Aorta (tissue), 5 donors: Measurements from ENCODE around the gene ATAD3C. TPM values are rescaled to one million over a fixed set of nuclear protein-coding genes. Genes with fewer than 3 reads are reported as not detected.
A peak's percentile ranks its signal among the peaks of the same experiment; 100 is the strongest.
"Not testable (repeated sequence)": the region's sequence is repeated elsewhere in the genome, so short reads cannot be mapped to it uniquely, and the experiment has no call there.

Experiments used
- ATAC-seq: fragments of 200-7000 bp; cut with Tn5 transposase; one replicate; pipeline ENCODE4 v1.9.1; 2022; ENCODE audit warnings: moderate library complexity; ENCODE audit not compliant: low FRiP score
- DNase-seq, 2 donors: peaks; one replicate each; pipeline ENCODE4 v3.0.0-alpha.2; 2020
- H3K27ac ChIP-seq, 2 donors: one replicate each; pipeline ENCODE4 v1.5.1; 2013; ENCODE audit warnings: low read length in 2 of 2, mild to moderate bottlenecking in 2 of 2, moderate library complexity in 2 of 2, control low read depth in 1 of 2, inconsistent platforms in 1 of 2, low read depth in 1 of 2
- H3K27me3 ChIP-seq, 2 donors: one replicate each; pipeline ENCODE4 v1.6.1; 2013; ENCODE audit warnings: control low read depth in 1 of 2, low read length in 1 of 2, mild to moderate bottlenecking in 1 of 2, moderate library complexity in 1 of 2; ENCODE audit not compliant: insufficient read depth in 2 of 2, control insufficient read depth in 1 of 2
- H3K36me3 ChIP-seq, 2 donors: one replicate each; pipeline ENCODE4 v1.6.1; 2013; ENCODE audit warnings: control low read depth in 1 of 2, low read length in 1 of 2, mild to moderate bottlenecking in 1 of 2; ENCODE audit not compliant: insufficient read depth in 2 of 2, control insufficient read depth in 1 of 2
- H3K4me1 ChIP-seq, 2 donors: one replicate each; pipeline ENCODE4 v1.6.1; 2013; ENCODE audit warnings: low read length in 2 of 2, control low read depth in 1 of 2, mild to moderate bottlenecking in 1 of 2, moderate library complexity in 1 of 2; ENCODE audit not compliant: insufficient read depth in 2 of 2, control insufficient read depth in 1 of 2
- H3K4me3 ChIP-seq, 2 donors: one replicate each; pipeline ENCODE4 v1.5.1; 2013; ENCODE audit warnings: low read length in 2 of 2, control low read depth in 1 of 2, mild to moderate bottlenecking in 1 of 2
- H3K9me3 ChIP-seq: one replicate; pipeline ENCODE4 v1.6.1; 2013; ENCODE audit warnings: mild to moderate bottlenecking, low read length; ENCODE audit not compliant: control insufficient read depth
- WGBS, 2 donors: extraction: QIAGEN DNeasy Blood & Tissue Kit; methylation state at CpG; one replicate each; pipeline ENCODE4 v1.1.7; 2013; 5-methylcytosine and 5-hydroxymethylcytosine counted together
- intact Hi-C, 2 donors: fragments of 100-400 bp; cut with DNase I; formaldehyde crosslinking; loops; one replicate each; pipeline versions ENCODE4 v1.14.2 to v1.15.0; 2022
- polyA plus RNA-seq, 2 donors: library from polyadenylated mRNA; stranded (reverse); fragments of 200-250 nt; gene quantifications; one replicate each; pipeline ENCODE4 v1.2.3, GENCODE V29; 2013
- total RNA-seq, 2 donors: library from RNA; stranded (reverse); fragmentation: NEBNext Ultra II Directional; extraction: Animal tissue kit (Norgen Biotek cat#: 25700); gene quantifications; one replicate each; pipeline ENCODE4 v1.2.1, GENCODE V29; 2021
- donor health status: healthy with polysubstance abuse.
- donor health status: Bipolar disorder and iron deficiency.
- donor health status: DM: no; HTN: no; CAD: no.
- donor health status: DM: no; HTN: no; CAD: no.
- donor health status: DM: yes; HTN: yes; CAD: no.

The ATAD3C gene
- total and polyA plus RNA-seq, 4 donors, result 0.08 to 5.5 (median 0.42) TPM; not detected in 1

DNA sequence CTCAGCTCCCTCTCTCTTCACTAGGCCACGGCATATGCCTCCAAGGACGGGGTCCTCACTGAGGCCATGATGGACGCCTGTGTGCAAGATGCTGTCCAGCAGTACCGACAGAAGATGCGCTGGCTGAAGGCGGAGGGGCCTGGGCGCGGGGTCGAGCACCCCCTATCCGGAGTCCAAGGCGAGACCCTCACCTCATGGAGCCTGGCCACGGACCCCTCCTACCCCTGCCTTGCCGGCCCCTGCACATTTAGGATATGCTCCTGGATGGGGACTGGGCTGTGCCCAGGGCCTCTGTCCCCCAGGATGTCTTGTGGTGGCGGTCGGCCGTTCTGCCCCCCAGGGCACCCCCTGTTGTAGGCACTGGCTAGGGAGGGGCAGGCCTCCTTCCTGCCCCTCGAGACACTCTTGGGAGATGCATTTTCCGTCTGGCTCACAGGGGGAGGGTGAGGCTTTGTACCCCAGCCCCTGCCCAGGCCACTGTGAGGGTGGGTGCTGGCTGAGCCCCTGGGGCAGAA is 46.0 kb downstream of the ATAD3C start:
- DNase-seq, H3K36me3 ChIP-seq, H3K9me3 ChIP-seq, H3K27me3 ChIP-seq, intact Hi-C loops, H3K27ac ChIP-seq, H3K4me1 ChIP-seq, H3K4me3 ChIP-seq: not testable (repeated sequence)
- peak; percentile 55 for ATAC-seq
- 90 to 92% methylated on average over 12 to 18 of the region's 18 CpGs for WGBS, 2 donors

DNA sequence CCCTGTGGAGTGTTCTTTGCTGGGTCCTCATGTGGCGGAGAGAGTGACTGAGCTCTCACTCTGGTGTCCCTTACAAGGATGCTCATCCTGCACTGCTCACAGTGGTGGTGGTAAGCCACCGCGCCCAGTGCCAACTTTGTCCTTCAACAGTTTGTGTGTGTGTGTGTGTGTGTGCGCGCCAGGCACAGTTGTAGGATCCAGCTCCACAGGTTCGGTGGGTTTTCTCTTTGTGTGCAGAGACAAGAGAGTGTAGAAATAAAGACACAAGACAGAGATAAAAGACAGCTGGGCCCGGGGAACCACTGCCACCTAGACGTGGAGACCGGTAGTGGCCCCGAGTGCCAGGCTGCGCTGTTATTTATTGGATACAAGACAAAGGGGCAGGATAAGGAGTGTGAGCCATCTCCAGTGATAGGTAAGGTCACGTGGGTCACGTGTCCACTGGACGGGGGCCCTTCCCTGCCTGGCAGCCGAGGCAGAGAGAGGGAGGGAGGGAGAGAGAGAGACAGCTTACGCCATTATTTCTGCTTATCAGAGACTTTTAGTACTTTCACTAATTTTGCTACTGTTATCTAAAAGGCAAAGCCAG is 55.4 kb downstream of the ATAD3C start:
- H3K27ac ChIP-seq, intact Hi-C loops: not testable (repeated sequence)
- 57 to 68% methylated on average over 16 of the region's 16 CpGs for WGBS, 2 donors

GRCh38 chr1:1505366-1505798 is 55.9 kb downstream of the ATAD3C start:
- H3K27me3 ChIP-seq, H3K4me1 ChIP-seq, H3K9me3 ChIP-seq, H3K4me3 ChIP-seq, ATAC-seq, H3K27ac ChIP-seq, intact Hi-C loops, H3K36me3 ChIP-seq: not testable (repeated sequence)
- DNase-seq, result peak in 1 of 2 donors; percentile 77
- WGBS, 2 donors, result 19 to 37% methylated on average over 8 to 17 of the region's 22 CpGs

More for the DNA sequence above, 55.4 kb downstream of the ATAD3C start:
- ATAC-seq, result peak; percentile 27
- H3K27me3 ChIP-seq, H3K4me3 ChIP-seq, H3K4me1 ChIP-seq, H3K9me3 ChIP-seq, H3K36me3 ChIP-seq: not testable (repeated sequence)
- peak; percentile 71 to 86 for DNase-seq

GRCh38 chr1:1505801-1506200 is 56.3 kb downstream of the ATAD3C start:
- H3K4me3 ChIP-seq, H3K9me3 ChIP-seq, H3K27me3 ChIP-seq, H3K4me1 ChIP-seq, intact Hi-C loops, ATAC-seq, H3K27ac ChIP-seq, H3K36me3 ChIP-seq: not testable (repeated sequence)
- DNase-seq, result peak in 1 of 2 donors; percentile 53
- 65% methylated on average over 5 of the region's 5 CpGs for WGBS, 2 donors

DNA sequence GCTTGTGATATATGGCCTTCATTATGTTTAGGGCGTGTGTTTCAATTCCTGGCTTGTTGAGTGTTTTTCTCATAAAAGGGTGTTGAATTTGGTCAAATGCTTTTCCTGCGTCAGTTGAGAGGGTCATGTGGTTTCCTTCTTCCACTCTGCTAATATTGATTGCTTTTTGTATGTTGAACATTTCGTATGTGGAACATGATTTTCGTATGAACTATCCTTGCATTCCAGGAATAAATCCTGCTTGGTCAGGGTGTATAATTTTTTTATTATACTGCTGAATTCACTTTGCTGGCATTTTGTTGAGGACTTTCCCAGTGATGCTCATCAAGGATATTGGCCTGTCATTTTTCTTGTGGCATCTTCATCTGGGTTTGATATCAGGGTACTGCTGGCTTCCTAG is 57.8 kb downstream of the ATAD3C start:
- Histone ChIP-seq H3K4me3 (no peak overlapping the region), H3K27me3 (no peaks in the 10 kb centered on the region), H3K27ac (no peak overlapping the region), H3K36me3 (no peaks in the 10 kb centered on the region), H3K4me1 (no peaks in the 10 kb centered on the region), H3K9me3 (no peaks in the 10 kb centered on the region)
- intact Hi-C loops, result no loop called here
- DNase-seq (no peak), ATAC-seq (no peak)
- 96% methylated on average over 4 of the region's 4 CpGs for WGBS, 2 donors

DNA sequence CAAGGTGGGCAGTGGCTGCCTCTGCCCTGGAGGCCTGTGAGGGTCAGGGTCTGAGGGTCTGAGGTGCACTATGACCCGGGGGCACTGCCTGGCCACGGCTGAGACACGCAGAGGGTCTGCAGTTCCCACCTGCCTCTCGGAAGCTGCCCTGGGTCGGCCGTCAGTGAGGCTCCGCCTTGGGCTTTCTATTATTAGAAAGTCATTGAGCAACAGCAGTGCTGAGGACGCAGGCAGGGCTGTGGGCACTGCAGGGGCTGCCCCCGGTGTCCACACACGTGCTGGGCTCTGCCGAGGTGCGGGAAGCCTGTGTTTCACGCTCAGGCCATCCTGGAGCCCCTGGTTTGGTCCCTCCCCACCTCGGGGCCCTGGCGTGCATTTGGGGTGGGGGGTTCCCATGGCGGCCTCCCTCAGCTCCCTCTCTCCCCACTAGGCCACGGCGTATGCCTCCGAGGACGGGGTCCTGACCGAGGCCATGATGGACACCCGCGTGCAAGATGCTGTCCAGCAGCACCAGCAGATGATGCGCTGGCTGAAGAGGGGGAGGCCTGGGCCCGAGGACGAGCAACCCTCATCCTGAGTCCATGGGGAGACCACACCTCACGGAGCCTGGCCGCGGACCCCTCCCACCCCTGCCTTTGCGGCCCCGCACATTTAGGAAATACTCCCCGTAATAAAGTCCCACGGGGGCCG is 59.4 kb downstream of the ATAD3C start:
- H3K4me3 ChIP-seq, DNase-seq, H3K27me3 ChIP-seq, H3K9me3 ChIP-seq, H3K4me1 ChIP-seq, H3K36me3 ChIP-seq, intact Hi-C loops, ATAC-seq, H3K27ac ChIP-seq: not testable (repeated sequence)
- WGBS, 2 donors, result 68 to 76% methylated on average over 21 to 33 of the region's 34 CpGs

- ATAC-seq, H3K4me1 ChIP-seq, H3K9me3 ChIP-seq, H3K27ac ChIP-seq, H3K4me3 ChIP-seq, H3K36me3 ChIP-seq, H3K27me3 ChIP-seq, DNase-seq, intact Hi-C loops: not testable (repeated sequence)
- 83 to 84% methylated on average over 12 to 19 of the region's 21 CpGs for WGBS, 2 donors
Observed at GRCh38 chr1:1509465-1509850, 60.0 kb downstream of the ATAD3C start.

GRCh38 chr1:1510912-1511532 is 61.5 kb downstream of the ATAD3C start:
- Histone ChIP-seq H3K4me3 (peak overlapping the region; percentile 63 to 89), H3K36me3 (no peaks in the 10 kb centered on the region), H3K27me3 (no peaks in the 10 kb centered on the region), H3K4me1 (no peaks in the 10 kb centered on the region), H3K27ac (peak overlapping the region in 1 of 2 donors; percentile 77), H3K9me3 (no peaks in the 10 kb centered on the region)
- ATAC-seq, result no peak
- WGBS, 2 donors, result 12 to 13% methylated on average over 15 to 17 of the region's 17 CpGs
- no peak for DNase-seq
- intact Hi-C loops, result loop anchor here in 1 of 2 donors (2.0 kb wide), 1 partner anchor 64 kb away; the partner anchor contains the start of gene SSU72
